ENCODE data around the gene UHRF1. TPM values are rescaled to one million over a fixed set of nuclear protein-coding genes. Genes with fewer than 3 reads are reported as not detected.
A peak's percentile ranks its signal among the peaks of the same experiment; 100 is the strongest.

The UHRF1 gene
- total and polyA plus RNA-seq, 2 of the 13 experiments (the other 11 are each of a cell fraction or from before 2014, with no cell fraction given): 6.8 to 78.4 TPM

DNA sequence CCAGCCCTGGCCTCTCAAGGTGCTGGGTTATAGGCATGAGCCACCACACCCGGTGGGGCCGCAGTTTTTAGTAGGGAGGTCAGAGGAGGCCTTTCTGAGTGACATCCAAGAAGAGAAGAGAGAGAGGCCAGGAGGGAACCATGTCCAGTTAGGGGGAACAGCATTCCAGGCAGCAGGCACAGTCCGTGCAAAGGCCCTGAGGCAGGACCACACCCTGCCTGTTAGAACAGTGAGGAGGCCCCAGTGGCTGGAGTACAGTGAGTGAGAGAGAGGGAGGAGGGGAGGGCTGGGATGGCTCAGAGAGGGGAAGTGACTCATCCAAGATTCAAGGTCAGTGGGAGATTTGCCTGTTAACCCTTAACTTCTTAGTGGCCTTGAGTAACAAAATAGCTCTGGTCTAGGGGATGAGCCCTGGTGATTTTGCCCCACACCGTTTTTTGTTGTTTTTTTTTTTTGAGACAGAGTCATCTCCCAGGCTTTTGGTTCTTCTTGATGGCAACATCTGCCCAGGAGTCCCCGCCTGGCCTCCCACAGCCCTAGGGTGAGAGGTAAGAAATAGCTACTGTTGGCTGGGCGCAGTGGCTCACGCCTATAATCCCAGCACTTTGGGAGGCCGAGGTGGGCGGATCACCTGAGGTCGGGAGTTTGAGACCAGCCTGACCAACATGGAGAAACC is 39.1 kb upstream of the UHRF1 start (continued):
- TF ChIP-seq HOXA9 (CRISPR knock-in tag; IDR thresholded peaks at IDR 0.05; ENCODE audit: borderline replicate concordance) (no peak), FOXM1 (CRISPR knock-in tag; IDR thresholded peaks at IDR 0.05) (no peak), TOE1 (CRISPR knock-in tag; IDR thresholded peaks at IDR 0.05) (no peak), ELF3 (CRISPR knock-in tag; IDR thresholded peaks at IDR 0.05) (peak; percentile 63), ATF1 (CRISPR knock-in tag; IDR thresholded peaks at IDR 0.05) (no peak), KMT2A (CRISPR knock-in tag; IDR thresholded peaks at IDR 0.05) (no peak), RAD21 (CRISPR knock-in tag; IDR thresholded peaks at IDR 0.05) (peak; percentile 37), ZC3H13 (CRISPR knock-in tag; IDR thresholded peaks at IDR 0.05) (no peak), ZNF619 (CRISPR knock-in tag; IDR thresholded peaks at IDR 0.05) (no peak), SETDB1 (CRISPR knock-in tag; IDR thresholded peaks at IDR 0.05; ENCODE audit: borderline replicate concordance) (no peak), KDM4B (CRISPR knock-in tag; IDR thresholded peaks at IDR 0.05) (no peak; the same call in 1 of the 2 replicates)
- TF ChIP-seq, protein P1, sequence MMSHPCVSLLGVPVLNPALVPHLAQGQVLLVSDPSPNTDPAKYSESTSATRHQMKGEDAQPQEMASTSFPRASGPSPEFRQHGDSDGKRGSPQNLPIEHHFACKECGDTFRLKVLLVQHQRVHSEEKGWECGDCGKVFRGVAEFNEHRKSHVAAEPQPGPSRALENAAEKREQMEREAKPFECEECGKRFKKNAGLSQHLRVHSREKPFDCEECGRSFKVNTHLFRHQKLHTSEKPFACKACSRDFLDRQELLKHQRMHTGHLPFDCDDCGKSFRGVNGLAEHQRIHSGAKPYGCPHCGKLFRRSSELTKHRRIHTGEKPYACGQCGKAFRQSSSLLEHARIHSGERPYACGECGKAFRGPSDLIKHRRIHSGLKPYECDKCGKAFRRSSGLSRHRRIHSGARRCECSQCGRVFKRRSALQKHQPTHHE (CRISPR knock-in tag; IDR thresholded peaks at IDR 0.05; ENCODE audit: borderline replicate concordance): no peak
- TF ChIP-seq, protein P2, sequence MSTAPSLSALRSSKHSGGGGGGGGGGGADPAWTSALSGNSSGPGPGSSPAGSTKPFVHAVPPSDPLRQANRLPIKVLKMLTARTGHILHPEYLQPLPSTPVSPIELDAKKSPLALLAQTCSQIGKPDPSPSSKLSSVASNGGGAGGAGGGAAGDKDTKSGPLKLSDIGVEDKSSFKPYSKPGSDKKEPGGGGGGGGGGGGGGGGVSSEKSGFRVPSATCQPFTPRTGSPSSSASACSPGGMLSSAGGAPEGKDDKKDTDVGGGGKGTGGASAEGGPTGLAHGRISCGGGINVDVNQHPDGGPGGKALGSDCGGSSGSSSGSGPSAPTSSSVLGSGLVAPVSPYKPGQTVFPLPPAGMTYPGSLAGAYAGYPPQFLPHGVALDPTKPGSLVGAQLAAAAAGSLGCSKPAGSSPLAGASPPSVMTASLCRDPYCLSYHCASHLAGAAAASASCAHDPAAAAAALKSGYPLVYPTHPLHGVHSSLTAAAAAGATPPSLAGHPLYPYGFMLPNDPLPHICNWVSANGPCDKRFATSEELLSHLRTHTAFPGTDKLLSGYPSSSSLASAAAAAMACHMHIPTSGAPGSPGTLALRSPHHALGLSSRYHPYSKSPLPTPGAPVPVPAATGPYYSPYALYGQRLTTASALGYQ (CRISPR knock-in tag; IDR thresholded peaks at IDR 0.05): 0 out of 2 replicates have a peak, but pooled peaks have one; percentile 66
- TF ChIP-seq, protein P3, sequence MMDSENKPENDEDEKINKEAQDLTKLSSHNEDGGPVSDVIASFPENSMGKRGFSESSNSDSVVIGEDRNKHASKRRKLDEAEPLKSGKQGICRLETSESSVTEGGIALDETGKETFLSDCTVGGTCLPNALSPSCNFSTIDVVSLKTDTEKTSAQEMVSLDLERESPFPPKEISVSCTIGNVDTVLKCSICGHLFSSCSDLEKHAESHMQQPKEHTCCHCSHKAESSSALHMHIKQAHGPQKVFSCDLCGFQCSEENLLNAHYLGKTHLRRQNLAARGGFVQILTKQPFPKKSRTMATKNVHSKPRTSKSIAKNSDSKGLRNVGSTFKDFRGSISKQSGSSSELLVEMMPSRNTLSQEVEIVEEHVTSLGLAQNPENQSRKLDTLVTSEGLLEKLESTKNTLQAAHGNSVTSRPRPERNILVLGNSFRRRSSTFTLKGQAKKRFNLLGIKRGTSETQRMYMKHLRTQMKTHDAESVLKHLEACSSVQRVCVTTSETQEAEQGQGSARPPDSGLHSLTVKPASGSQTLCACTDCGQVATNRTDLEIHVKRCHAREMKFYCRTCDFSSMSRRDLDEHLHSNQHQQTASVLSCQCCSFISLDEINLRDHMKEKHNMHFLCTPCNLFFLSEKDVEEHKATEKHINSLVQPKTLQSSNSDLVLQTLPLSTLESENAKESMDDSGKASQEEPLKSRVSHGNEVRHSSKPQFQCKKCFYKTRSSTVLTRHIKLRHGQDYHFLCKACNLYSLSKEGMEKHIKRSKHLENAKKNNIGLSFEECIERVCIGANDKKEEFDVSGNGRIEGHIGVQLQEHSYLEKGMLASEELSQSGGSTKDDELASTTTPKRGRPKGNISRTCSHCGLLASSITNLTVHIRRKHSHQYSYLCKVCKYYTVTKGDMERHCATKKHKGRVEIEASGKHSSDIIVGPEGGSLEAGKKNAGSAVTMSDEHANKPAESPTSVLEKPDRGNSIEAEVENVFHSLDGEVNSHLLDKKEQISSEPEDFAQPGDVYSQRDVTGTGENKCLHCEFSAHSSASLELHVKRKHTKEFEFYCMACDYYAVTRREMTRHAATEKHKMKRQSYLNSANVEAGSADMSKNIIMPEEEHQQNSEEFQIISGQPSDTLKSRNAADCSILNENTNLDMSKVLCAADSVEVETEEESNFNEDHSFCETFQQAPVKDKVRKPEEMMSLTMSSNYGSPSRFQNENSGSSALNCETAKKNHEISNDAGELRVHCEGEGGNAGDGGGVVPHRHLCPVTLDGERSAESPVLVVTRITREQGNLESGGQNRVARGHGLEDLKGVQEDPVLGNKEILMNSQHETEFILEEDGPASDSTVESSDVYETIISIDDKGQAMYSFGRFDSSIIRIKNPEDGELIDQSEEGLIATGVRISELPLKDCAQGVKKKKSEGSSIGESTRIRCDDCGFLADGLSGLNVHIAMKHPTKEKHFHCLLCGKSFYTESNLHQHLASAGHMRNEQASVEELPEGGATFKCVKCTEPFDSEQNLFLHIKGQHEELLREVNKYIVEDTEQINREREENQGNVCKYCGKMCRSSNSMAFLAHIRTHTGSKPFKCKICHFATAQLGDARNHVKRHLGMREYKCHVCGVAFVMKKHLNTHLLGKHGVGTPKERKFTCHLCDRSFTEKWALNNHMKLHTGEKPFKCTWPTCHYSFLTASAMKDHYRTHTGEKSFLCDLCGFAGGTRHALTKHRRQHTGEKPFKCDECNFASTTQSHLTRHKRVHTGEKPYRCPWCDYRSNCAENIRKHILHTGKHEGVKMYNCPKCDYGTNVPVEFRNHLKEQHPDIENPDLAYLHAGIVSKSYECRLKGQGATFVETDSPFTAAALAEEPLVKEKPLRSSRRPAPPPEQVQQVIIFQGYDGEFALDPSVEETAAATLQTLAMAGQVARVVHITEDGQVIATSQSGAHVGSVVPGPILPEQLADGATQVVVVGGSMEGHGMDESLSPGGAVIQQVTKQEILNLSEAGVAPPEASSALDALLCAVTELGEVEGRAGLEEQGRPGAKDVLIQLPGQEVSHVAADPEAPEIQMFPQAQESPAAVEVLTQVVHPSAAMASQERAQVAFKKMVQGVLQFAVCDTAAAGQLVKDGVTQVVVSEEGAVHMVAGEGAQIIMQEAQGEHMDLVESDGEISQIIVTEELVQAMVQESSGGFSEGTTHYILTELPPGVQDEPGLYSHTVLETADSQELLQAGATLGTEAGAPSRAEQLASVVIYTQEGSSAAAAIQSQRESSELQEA (CRISPR knock-in tag; IDR thresholded peaks at IDR 0.05; ENCODE audit: not compliant biosample characterization): no peak
- TF ChIP-seq, protein P4, sequence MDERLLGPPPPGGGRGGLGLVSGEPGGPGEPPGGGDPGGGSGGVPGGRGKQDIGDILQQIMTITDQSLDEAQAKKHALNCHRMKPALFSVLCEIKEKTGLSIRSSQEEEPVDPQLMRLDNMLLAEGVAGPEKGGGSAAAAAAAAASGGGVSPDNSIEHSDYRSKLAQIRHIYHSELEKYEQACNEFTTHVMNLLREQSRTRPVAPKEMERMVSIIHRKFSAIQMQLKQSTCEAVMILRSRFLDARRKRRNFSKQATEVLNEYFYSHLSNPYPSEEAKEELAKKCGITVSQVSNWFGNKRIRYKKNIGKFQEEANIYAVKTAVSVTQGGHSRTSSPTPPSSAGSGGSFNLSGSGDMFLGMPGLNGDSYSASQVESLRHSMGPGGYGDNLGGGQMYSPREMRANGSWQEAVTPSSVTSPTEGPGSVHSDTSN (CRISPR knock-in tag; IDR thresholded peaks at IDR 0.05): no peak
- TF ChIP-seq, protein P5, sequence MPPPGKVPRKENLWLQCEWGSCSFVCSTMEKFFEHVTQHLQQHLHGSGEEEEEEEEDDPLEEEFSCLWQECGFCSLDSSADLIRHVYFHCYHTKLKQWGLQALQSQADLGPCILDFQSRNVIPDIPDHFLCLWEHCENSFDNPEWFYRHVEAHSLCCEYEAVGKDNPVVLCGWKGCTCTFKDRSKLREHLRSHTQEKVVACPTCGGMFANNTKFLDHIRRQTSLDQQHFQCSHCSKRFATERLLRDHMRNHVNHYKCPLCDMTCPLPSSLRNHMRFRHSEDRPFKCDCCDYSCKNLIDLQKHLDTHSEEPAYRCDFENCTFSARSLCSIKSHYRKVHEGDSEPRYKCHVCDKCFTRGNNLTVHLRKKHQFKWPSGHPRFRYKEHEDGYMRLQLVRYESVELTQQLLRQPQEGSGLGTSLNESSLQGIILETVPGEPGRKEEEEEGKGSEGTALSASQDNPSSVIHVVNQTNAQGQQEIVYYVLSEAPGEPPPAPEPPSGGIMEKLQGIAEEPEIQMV (CRISPR knock-in tag; IDR thresholded peaks at IDR 0.05; ENCODE audit: low read depth): no peak
